Superior temporal gyrus (tissue), 1 donor: Measurements from ENCODE around the gene MYBL2.

Source experiments
- DNase-seq: peaks from one replicate; pipeline ENCODE4 v3.0.0-alpha.2; 2016; ENCODE audit errors: extremely low spot score

MYBL2 gene

DNA sequence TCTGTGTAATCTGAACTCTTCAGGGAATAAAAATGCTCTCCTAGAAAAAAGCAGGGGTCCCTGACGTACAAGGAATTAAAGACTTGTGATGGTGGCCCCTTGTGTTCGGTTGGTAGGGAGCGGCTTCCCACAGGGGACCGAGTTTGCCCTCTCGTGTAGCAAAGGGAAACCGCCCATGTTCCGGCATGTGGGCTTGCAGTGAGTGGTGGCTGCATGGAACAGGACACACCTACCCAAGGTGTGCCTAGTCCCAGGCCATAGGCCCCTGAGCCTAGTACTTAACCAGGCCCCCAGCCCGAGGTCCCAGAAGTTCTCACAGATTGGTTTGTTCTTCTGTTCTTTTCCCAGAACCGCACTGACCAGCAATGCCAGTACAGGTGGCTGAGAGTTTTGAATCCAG is 15.5 kb downstream of the MYBL2 start:
- DNase-seq = no peak

DNA sequence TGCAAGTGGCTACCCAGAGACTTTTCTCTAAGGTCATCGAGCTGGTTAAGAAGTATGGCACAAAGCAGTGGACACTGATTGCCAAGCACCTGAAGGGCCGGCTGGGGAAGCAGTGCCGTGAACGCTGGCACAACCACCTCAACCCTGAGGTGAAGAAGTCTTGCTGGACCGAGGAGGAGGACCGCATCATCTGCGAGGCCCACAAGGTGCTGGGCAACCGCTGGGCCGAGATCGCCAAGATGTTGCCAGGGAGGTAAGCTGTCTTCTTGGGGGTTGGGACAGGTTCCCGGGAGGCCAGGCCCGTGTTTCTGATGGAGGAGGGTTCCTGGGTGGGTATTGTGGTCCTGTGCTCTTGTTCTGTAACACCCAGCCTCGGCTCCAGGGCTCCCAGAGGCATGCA is 19.9 kb downstream of the MYBL2 start:
- no peak for DNase-seq

DNA sequence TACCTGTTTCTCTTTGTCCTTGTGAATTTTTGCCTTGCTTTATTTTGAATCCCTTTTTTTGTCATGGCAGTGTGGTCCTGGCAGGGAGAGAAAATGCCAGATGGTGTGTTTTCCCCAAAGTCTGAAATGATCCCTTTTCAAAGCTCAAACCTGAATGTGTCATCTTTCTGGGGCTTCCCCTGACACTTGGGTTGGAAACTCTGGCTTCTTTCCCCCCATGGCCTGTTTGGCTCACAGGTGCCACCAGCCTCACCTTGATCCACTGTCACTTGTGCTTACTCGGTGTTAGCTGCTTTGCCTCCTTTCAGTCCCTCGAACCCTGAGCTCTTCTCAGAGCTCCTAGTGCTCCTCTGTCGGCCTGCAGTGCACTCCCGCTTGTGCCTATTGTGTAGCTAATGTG is 22.3 kb downstream of the MYBL2 start:
- no peak for DNase-seq

DNA sequence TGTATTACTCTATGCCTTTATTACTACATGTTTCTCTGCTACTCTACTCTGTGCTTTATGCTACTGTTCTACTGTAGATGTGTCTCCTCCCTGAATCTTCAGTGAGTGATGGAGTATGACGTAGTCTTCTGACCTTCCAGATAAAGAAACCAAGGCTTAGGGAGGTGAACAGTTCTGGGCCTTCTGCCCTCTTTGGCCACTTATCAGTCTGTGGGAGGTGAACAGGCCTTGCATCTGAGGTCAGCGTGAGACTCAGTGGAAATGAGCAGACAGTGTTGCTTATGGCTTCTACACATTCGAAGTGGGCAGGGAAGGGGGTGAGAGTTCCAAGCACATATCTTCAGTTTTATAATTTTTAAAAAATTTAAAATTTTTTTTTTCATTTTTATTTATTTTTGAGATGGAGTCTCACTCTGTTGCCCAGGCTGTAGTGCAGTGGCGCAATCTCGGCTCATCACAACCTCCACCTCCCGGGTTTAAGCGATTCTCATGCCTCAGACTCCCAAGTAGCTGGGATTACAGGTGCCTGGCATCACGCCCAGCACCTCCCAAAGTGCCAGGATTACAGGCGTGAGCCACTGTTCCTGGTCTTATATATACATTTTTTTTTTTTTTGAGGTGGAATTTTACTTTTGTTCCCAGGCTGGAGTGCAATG is 24.2 kb downstream of the MYBL2 start:
- no peak for DNase-seq

DNA sequence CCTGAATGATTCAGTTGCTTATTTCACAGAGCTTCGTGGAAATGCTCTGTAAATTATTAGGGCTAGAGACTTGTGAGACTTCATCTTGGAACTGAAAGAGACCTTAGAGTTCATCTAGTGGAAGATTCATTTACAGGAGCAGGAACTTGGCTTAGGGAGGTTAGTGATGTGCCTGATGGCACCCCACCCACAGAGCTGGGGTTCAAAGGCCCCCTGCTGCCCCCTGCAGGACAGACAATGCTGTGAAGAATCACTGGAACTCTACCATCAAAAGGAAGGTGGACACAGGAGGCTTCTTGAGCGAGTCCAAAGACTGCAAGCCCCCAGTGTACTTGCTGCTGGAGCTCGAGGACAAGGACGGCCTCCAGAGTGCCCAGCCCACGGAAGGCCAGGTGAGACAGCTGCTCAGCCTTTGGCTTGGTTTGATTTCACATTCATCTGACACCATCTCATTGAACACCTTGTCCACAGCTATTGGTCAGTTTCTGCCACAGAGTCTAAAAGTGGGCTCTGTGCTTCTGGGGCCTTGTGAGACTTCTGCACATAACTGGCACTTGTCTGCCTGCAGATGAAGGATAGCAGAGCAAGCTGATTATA is 25.1 kb downstream of the MYBL2 start:
- DNase-seq = peak; percentile 37

- DNase-seq = no peak
Measured at GRCh38 chr20:43694763-43695162, 27.8 kb downstream of the MYBL2 start.

GRCh38 chr20:43695571-43695970 is 28.7 kb downstream of the MYBL2 start:
- DNase-seq = no peak

- DNase-seq = no peak
Measured at GRCh38 chr20:43699941-43700565, 33.1 kb downstream of the MYBL2 start.

- DNase-seq = no peak
Measured at GRCh38 chr20:43700627-43701026, 33.7 kb downstream of the MYBL2 start.

GRCh38 chr20:43702502-43702901 is 35.6 kb downstream of the MYBL2 start:
- DNase-seq = no peak

DNA sequence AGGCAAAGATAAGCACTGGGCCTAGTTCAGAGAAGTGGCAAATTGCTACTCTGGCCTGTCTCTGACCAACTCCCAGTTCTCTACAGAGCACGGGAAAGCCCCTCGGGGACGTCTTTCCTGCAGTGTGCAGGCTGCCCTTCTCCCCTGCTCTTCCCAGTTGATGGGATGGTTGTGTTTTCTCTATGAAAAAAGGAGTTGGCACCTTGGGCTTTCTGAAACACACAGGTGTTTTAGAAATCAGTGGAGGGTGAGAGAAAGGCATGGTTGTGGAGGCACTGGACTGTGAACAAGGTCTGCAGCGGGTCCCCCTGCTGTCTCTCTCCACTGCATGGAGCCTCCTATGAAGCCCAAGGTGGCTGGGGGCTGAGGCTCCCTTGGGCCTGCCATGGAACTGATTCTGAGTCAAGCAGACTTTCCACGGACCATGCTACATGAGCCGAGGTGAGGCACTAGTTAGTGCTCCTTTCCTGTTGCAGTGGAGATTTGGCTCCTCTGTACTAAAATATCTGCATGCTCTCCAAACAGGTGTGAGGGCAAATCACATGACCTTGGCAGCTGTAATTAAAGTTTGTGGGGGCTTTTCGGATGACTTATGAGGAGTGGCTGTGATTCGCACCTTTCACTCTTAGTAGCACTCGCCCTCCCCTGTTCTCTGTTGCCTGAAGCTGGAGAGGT is 43.6 kb downstream of the MYBL2 start:
- no peak for DNase-seq

DNA sequence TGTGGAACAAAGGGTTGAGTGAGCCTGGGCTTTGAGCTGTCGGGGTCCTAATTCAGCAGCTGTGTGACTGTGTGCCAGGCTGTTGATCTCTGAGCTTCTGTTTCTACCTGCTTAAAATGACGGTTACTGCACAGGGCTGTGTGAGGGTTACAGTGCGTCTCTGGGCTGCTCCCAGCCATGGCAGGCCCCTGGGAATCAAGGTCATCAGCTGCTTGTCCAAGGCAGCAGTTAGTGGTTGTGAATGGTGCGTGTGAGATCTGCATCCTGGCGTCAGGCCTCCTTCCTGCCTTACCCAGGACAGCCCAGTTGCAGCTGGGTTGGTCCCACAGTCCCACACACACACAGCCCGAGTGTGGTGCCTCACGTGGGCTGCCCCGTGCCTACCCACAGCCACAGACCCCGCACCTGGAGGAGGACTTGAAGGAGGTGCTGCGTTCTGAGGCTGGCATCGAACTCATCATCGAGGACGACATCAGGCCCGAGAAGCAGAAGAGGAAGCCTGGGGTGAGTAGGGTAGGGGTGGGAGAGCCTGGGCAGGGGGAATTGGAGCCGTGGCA is 44.3 kb downstream of the MYBL2 start:
- DNase-seq = no peak

- no peak for DNase-seq
Measured at GRCh38 chr20:43715044-43715443, 48.1 kb downstream of the MYBL2 start.

DNA sequence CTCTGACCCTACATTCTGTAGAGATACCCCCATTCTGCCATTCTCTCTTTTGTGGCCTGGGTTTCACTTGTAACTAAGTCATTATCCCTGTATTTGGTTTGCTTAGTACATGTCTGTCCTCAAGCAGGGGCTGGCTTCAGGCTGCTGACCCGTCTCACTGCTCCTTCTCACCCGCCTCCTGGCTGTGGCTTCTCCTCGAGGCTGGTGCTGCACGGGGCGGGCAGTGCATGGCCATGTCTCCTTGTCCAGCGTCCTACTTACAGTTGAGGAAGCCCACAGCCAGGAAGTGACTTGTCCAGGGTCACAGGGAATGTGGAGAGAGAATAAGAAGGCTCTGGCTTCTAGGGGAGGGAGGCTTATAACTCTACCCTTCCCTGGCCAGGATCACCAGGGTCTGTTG is 48.6 kb downstream of the MYBL2 start:
- DNase-seq = no peak

DNA sequence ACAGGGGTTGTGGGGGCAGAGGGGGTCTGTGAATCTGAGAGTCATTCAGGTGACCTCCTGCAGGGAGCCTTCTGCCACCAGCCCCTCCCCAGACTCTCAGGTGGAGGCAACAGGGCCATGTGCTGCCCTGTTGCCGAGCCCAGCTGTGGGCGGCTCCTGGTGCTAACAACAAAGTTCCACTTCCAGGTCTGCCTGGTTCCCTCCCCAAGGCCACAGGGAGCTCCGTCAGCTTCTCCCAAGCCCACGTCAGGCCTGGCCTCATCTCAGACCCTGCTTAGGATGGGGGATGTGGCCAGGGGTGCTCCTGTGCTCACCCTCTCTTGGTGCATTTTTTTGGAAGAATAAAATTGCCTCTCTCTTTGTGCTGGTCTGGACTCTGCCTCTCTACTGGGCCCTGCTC is 49.2 kb downstream of the MYBL2 start:
- DNase-seq = no peak

- no peak for DNase-seq
Measured at GRCh38 chr20:43716757-43717615, 50.1 kb downstream of the MYBL2 start.

DNA sequence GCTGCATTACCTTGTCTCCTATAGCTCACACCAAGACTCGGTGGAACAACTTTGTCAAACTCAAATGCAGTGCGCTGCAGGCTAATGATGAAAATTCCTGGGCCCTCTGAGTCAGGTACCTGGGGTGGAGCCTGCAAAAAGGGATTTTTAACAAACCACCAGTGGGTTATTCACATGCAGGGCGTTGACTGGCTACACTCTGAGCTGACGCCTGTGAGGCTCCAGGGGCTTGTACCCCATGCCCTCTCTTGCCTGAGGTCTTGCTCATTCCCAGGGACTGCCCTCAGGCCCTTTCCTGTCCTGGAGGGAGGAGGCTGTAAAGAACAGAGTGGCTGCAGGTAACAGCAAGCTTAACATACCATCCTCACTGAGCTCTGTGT is 50.7 kb downstream of the MYBL2 start:
- no peak for DNase-seq

DNA sequence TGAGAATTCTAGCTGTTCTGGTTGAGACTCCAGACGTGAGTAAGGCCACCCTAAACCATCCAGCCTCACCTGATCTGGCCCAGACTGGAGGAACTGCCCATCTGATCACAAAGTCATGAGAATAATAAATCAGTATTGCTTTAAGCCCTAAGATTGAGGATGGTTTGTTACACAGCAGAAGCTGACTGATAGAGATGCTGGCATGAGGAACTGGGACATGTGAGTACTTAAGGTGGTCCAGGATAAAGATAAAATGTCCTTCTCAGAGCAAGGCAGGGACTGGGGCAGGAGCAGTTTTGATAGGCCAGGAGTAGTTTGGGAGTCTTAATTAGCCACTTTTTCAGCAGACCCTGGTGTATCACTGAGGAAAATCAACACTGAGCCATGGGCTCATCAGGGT is 53.1 kb downstream of the MYBL2 start:
- DNase-seq = no peak

DNA sequence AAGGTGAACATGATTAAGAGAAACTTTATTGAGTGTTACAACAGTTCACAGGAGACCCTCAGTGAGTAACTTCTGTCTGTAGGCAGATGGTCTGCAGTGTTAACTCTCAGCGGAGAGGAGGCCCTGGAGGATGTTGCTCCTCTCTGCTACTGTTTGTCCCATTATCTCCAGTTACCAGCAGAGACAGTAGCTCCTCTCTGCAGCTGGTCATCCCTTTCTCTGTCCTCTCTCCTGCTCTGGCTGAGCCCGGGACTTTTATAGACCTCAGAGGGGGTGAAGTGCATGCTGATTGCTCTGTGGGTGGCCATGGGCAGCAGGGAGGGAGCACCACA is 54.1 kb downstream of the MYBL2 start:
- DNase-seq = no peak

GRCh38 chr20:43721429-43722152 is 54.7 kb downstream of the MYBL2 start:
- no peak for DNase-seq

DNA sequence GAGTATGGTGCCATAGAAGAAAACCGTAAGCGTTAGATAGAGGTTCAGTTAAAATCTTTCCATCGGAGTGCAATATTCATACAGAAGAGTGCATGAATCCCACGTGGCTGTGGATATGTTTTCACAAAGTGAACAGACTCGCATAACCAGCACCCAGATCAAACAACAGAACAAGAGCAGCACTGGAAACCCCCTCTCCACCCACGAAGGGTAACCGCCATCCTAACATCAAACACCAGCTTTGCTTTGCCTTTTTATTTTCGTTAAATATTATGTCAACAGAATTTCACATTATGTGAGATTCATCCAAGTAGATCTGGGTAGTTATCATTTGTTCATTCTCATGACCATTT is 55.2 kb downstream of the MYBL2 start:
- DNase-seq = no peak
